ENCODE measurements around the gene GRIPAP1.

Gene GRIPAP1

GRCh38 chrX:48958635-48959094 lies 43.4 kb downstream of the GRIPAP1 start:
- DNase-seq (ENCODE audit: low read depth in 2 of 2), result no peak

- peak; percentile 79 to 87 for DNase-seq (ENCODE audit: low read depth in 2 of 2)
Observed at GRCh38 chrX:48957827-48958634, 44.0 kb downstream of the GRIPAP1 start.

- DNase-seq (ENCODE audit: low read depth in 2 of 2), result peak; percentile 54 to 65
Observed at GRCh38 chrX:48957477-48957826, 44.6 kb downstream of the GRIPAP1 start, which contains the start of gene OTUD5. Gene OTUD5 (minus strand): TSS chrX:48957607. CDS start chrX:48957570, 37 bp downstream.

DNA sequence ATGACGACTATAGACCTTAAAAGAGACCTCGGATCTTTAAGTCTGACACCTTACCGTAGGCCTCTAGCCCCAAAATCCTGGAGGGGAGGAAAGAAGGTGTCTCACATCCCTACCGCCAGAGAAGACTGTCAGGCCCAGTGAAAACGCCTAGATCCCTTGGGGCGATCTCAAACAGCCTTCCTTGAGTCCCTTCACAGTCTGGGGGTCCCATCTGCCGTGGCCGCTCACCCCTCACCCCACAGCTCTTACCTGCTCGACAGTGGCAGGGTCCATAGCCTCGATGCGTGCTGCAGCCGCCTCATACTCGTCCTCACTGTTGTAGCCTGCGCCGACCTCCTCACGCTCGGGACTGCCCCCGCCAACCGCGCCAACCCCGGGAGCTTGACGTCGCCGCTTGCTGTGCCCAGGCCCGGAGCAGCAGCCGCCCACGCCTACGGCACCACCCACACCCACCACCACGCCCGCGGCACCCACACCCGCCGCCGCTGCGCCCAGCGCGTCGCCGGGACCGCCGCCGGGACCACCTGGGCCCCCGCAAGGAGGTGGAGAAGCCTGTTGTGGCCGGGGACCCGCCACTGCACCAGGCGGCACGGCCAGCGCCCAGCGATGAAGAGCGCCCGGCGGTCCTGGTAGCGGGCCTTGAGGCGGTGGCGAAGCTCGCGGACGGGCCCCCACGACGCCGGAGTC lies 45.2 kb downstream of the GRIPAP1 start:
- DNase-seq (ENCODE audit: low read depth in 2 of 2), result peak in 1 of 2 donors; percentile 37

- no peak for DNase-seq (ENCODE audit: low read depth in 2 of 2)
Observed at GRCh38 chrX:48948589-48948988, 53.5 kb downstream of the GRIPAP1 start.

DNA sequence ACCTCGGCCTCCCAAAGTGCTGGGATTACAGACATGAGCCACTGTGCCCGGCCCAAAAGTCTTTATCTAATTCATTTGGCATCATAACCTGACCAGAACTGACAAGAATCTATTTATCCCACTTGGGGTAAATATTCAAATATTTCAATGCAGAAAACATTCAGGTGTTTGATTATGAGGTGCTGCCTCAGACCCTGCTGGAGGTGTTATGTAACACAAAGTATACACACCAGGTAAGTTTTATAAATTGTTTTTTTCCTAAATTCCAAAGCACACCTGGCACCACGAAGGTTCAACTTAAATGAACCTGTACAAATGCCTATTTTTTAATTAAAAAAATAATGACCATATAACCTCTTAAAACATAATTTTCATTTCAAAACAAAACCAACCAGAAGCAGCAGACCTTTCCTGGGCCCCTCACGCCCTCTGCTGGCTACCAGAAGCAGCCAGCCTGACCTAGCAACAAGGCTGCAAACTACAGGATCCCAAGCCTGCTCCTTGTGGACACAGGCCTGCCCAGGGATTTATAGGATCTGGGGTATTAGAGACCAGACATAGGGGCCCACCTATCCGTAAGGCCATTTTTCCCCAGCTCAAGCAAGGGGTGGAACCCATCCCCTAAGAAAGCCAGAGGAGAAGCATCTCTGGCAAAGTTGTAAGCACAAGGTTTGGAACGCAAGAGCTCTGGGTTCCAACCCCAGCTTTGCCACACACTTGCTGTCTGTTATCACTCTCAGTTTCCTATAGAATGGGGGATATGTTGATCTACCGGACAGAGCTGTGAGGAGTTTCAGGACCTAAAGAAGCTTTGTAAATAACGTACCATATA lies 56.3 kb downstream of the GRIPAP1 start:
- DNase-seq (ENCODE audit: low read depth in 2 of 2), result no peak

- DNase-seq (ENCODE audit: low read depth in 2 of 2), result no peak
Observed at GRCh38 chrX:48942895-48943294, 59.2 kb downstream of the GRIPAP1 start.

DNA sequence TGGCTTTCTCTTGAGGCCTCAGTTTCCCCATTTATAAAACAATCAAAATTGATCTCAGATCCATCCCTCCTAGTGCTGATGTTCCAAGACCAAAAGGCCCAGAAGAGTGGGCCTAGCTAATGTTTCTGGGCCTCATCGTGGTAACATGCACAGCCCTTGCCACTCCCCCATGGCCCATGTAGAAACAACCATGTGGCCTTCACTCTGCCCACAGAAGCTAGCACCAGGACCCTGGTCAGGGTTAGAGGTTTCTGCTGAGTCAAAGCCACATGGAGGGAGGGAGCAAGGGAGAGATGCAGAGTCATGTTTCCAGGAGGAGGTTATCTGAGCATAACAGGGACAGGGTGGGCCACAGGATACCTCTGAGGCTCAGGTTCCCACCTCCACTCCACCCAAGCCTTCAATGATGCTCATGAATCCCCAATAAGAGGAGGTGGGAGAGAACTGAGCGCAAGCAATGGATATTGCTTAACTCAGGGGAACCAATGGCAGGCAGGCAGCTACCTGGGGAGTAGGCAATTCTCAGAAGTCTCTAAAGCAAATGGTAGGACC lies 61.6 kb downstream of the GRIPAP1 start:
- DNase-seq (ENCODE audit: low read depth in 2 of 2), result no peak

DNA sequence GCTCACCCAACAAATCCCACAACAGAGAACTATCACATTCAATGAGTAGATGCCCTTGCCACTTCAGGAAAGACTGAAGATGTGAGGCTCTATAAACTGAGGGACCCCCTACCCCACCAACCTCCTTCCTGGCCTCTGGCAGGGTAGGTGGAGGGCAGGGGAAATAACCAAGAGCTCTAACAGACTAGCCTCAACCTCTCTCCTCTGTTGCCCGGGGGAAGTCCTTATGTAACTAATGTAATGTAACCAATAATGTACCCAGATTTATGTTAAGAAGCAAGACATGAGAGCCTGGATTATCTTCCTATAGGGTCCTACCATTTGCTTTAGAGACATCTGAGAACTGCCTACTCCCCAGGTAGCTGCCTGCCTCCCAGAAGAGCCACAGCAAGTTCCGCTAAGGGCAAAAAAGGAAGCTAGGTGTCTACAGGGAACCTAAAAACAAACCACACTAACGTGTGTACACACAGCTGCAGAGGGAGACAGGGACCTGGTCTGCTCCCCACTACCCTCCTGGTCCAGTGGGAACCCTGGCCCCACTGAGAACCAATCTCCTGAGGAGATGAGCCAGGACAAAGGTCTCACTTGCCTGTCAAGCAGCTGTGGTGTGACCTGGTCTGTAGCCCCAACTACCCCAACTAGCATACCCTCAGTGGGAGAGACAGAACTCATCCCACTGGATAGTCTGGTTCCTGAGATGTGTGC lies 62.4 kb downstream of the GRIPAP1 start:
- no peak for DNase-seq (ENCODE audit: low read depth in 2 of 2)

- DNase-seq (ENCODE audit: low read depth in 2 of 2), result peak; percentile 49 to 75
Observed at GRCh38 chrX:48938721-48939425, 63.2 kb downstream of the GRIPAP1 start.

GRCh38 chrX:48937054-48937907 lies 64.8 kb downstream of the GRIPAP1 start:
- peak; percentile 81 to 82 for DNase-seq (ENCODE audit: low read depth in 2 of 2)

DNA sequence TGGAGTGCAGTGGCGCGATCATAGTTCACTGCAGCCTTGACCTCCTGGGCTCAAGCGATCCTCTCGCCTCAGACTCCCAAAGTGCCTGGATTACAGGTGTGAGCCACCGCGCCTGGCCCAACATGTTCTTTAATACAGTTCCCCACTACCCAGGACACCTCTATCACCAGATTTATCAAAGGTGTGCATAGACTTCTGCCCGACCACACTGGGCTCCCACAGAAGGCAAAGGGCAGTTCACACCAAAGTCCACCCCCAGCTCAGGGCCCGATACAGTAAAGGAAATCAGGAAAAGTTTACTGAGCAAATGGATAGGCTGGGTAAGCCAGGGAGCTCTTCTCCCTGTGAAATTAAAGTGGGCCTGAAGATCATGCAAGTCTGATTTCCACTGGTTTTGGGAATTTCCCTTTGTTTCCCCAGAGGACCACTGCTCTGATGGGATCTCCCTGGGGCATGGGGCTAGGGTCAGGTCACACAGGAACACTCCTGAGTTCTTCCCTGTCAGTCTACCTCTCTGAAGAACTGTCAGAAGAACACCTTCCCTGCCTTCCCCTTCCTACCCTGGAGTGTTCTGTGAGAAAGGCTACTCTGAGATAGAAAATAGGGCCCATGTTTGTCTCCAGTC lies 65.5 kb downstream of the GRIPAP1 start:
- no peak for DNase-seq (ENCODE audit: low read depth in 2 of 2)

DNA sequence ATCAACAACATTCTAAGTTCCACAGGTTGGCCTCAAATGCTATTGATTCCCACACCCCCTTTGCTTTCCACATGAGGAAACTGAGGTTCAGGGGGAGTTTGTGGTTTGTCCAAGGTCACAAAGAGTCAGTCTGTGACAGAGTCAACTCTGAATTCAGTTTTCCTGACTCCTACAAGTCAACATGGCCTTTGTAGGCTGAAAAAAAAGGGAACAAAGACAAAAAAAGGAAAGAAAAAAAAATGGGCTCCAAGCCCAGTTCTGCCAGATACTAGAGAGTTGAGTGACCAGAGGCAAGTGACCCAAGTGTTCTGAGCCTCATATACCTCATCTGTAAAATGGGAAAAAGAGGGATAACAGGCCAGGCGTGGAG lies 66.8 kb downstream of the GRIPAP1 start:
- no peak for DNase-seq (ENCODE audit: low read depth in 2 of 2)

DNA sequence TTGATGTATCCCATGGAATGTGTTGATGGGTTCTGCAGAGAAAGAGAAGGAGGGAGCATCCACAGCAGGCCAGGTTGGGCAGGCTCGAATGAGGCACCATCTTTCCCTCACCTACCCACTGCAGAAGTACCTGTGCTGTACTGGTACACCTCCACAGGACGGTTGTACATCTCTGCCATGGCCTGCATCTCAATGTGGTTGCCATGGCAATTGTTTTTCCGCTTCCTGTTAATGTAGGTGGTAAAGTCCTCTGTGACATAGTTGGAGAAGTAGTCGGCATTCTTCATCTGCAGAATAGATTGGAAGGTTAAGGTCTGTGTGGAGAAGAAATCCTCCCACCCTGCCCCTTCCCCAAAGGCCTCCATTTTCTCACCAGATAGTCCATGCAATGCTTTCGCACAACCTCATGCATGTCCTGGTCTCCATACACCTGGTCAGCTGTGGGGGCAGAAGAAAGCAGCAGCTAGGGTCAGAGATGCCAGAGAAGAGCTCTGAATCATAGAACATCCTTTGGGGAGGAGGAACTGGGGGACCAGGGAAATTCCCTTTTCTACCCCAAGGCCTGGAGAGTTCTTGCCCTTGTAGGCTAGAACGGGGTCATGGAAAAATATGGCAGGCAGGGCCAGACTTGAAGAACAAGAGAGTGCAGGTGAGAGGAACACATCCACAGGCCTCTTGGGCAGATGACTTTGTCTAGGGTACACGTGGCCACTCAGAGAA lies 67.3 kb downstream of the GRIPAP1 start:
- no peak for DNase-seq (ENCODE audit: low read depth in 2 of 2)

DNA sequence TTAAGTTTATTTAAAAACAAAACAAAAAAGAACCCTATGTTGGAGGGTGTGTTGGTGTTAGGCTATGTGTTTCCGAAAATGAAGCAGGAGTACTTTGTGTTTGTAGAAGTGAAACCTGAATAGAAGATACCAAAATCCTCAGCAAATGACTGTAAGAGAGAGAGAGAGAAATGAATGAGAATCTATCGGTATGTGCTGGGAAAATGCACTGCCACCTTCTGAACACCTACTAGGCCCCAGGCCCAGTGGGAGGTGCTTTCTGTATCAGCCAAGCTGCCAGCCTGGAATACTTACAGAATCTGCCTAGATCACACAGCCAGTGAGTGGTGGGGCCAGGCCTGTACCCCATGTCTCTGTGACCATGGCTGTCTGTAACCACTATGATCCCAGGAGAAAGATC lies 68.3 kb downstream of the GRIPAP1 start:
- DNase-seq (ENCODE audit: low read depth in 2 of 2), result no peak

DNA sequence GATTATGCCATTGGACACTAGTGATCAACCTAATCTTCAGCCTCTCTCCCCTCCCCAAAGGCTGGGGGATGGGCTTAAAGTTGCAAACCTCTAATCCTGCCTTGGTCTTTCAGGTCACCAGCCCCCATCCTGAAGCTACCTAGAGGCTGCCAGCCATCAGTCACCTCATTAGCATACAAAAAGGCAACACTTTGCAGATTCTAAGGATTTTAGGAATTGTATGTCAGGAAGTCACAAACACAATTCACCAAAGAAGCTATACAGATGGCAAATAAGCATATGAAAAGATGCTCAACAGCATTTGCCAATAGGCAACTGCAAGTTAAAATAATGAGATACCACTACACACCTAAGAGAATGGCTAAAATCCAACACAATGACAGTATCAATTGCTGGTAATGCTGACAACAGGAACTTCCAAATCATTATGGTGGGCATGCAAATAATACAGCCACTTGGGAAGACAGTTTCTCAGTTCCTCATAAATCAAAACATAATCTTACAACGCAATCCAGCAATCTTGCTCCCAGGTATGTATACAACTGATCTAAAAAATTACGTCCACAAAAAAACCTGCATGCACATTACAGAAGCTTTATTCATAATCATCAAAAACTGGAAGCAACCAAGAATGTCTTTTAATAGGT lies 74.2 kb downstream of the GRIPAP1 start:
- no peak for DNase-seq (ENCODE audit: low read depth in 2 of 2)

DNA sequence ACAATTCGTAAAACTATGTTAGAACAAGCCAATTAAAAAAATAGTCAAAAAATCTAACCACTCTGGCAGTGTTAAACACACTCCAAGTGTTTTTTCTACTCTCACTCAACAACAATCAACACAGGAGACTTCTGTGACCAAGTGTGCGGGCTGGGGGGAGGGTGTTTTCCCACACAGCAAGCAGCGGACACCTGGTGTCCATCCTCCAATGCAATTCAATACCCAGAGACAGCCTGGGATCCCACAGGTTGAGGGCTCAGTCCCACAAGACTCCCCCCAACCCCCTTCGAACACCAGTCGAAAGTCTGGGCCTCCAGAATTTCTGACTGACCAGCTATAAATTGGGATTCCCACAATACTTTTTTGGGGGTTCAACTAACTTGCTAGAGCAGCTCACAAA lies 74.9 kb downstream of the GRIPAP1 start:
- no peak for DNase-seq (ENCODE audit: low read depth in 2 of 2)

GRCh38 chrX:48924270-48924669 lies 77.8 kb downstream of the GRIPAP1 start:
- DNase-seq (ENCODE audit: low read depth in 2 of 2), result no peak

All from stimulated activated CD4-positive, alpha-beta T cell treated with anti-CD3 and anti-CD28 coated beads, Interleukin-4, amount 100 ng/mL, for 48 hours (primary cell).